Stimulated activated naive CD8-positive, alpha-beta T cell treated with anti-CD3 and anti-CD28 coated beads, Interleukin-15, Interleukin-2, amounts not matched to agents 100 ng/mL and 50 ng/mL, for 24 hours (primary cell): ENCODE measurements around the gene FJX1.
"Not testable (repeated sequence)": the region's sequence is repeated elsewhere in the genome, so short reads cannot be mapped to it uniquely, and the experiment has no call there.

Experiments
- H3K27ac Mint-ChIP-seq: one replicate; pipeline ENCODE4 v1.8.0; 2021; ENCODE audit warnings: mild to moderate bottlenecking, mixed read lengths
- H3K27me3 Mint-ChIP-seq: one replicate; pipeline ENCODE4 v1.8.0; 2021; ENCODE audit warnings: mixed read lengths
- H3K36me3 Mint-ChIP-seq: one replicate; pipeline ENCODE4 v1.8.0; 2021; ENCODE audit warnings: low read depth, mixed read lengths
- H3K4me1 Mint-ChIP-seq: one replicate; pipeline ENCODE4 v1.8.0; 2021; ENCODE audit warnings: low read depth, mixed read lengths
- H3K4me3 Mint-ChIP-seq: one replicate; pipeline ENCODE4 v1.8.0; 2021; ENCODE audit warnings: mild to moderate bottlenecking, mixed read lengths
- H3K9me3 Mint-ChIP-seq: one replicate; pipeline ENCODE4 v1.8.0; 2021; ENCODE audit warnings: mixed read lengths

FJX1 gene

GRCh38 chr11:35635933-35636332 lies 17.7 kb downstream of the FJX1 start:
- Mint-ChIP-seq H3K27me3 (peaks cover 59% of the 10 kb centered on the region), H3K9me3 (no peaks in the 10 kb centered on the region), H3K27ac (no peak overlapping the region), H3K36me3 (no peaks in the 10 kb centered on the region), H3K4me1 (no peaks in the 10 kb centered on the region), H3K4me3 (no peak overlapping the region)

DNA sequence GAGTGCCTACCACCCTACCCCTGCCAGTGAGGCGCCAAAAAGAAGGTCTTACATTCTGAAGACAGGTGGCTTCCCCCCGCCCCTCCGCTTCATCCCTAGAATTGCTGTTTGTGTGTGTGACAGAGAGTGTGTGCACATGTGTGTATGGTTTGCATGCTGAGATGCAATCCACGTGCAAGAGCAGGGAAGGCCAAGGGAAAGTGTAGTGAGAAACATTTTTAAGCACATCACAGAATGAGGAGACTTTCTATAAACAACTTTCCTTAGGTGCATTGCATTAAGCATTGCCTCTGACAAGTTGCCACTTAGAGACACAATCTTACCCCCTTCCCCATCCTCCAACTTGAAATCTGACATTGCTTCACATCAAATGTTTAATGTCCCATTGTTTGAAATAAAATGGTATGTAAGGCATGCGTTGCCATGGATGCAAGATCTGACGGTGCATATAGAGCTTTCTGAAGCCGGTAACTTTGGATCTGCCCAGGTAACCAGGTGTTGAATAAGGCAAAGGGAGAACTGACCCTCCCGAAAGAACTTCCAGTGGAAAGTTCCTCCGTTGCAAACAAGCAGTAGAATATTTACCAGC lies 21.4 kb downstream of the FJX1 start:
- Mint-ChIP-seq H3K9me3 (no peaks in the 10 kb centered on the region), H3K36me3 (no peaks in the 10 kb centered on the region), H3K27me3 (peaks cover 62% of the 10 kb centered on the region), H3K4me3 (no peak overlapping the region), H3K4me1 (no peaks in the 10 kb centered on the region), H3K27ac (no peak overlapping the region)

- H3K9me3 Mint-ChIP-seq: no peaks in the 10 kb centered on the region
- H3K27me3 Mint-ChIP-seq: peaks cover 62% of the 10 kb centered on the region
- no peaks in the 10 kb centered on the region for H3K4me1 Mint-ChIP-seq
- H3K4me3 Mint-ChIP-seq: no peak overlapping the region
- no peak overlapping the region for H3K27ac Mint-ChIP-seq
- no peaks in the 10 kb centered on the region for H3K36me3 Mint-ChIP-seq
Measured at GRCh38 chr11:35641171-35641897, 23.1 kb downstream of the FJX1 start.

DNA sequence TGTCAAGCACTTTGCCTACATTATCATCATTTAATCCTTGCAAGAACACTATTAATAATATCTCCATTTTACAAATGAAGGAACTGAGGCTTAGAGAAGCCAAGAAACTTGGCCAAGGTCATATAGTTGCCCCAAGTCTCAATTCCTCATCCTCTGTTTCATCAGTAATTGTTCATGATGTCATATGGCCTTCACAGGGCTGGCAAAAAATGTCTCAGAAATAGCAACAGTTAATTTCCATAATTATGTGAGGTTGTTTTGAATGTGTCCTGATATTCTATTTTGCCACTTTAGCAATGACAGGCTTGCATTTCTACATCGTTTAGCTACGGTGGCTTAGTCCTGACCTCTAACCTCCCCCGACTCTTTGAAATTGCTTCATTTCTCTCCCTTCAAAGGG lies 23.7 kb downstream of the FJX1 start:
- no peak overlapping the region for H3K27ac Mint-ChIP-seq
- no peaks in the 10 kb centered on the region for H3K9me3 Mint-ChIP-seq
- no peaks in the 10 kb centered on the region for H3K4me1 Mint-ChIP-seq
- peaks cover 62% of the 10 kb centered on the region for H3K27me3 Mint-ChIP-seq
- H3K36me3 Mint-ChIP-seq: no peaks in the 10 kb centered on the region
- no peak overlapping the region for H3K4me3 Mint-ChIP-seq

DNA sequence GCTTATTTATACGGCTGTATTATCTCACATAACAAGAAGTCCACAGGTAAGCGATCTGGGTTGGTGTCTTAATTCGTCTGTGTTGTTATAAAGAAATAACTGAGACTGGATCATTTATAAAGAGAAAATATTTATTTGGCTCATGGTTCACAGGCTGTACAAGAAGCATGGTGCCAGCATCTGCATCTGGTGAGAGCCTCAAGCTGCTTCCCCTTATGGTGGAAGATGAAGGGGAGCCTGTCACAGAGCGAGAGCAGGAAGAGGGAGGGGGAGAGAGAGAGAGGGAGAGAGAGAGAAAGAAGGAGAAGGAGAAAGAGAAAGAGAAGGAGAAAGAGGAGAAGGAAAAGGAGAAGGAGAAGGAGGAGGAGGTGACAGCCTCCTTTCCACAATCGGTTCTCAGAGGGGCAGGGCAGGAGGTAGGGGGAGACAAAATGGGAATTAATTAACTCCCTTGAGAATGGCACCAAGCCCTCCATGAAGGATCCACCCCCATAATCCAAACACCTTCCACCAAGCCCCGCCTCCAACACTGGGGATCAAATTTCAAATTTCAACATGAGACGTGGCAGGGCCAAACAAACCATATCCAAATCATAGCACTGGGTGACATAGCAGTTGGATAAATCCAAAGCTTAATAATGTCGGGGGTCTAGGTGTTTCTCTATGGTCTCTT lies 29.3 kb downstream of the FJX1 start:
- Mint-ChIP-seq H3K4me1 (peaks cover 10% of the 10 kb centered on the region), H3K36me3 (no peaks in the 10 kb centered on the region), H3K27me3 (peaks cover 66% of the 10 kb centered on the region), H3K9me3 (no peaks in the 10 kb centered on the region), H3K4me3 (no peak overlapping the region), H3K27ac (no peak overlapping the region)

- peaks cover 10% of the 10 kb centered on the region for H3K4me1 Mint-ChIP-seq
- no peaks in the 10 kb centered on the region for H3K36me3 Mint-ChIP-seq
- peaks cover 73% of the 10 kb centered on the region for H3K27me3 Mint-ChIP-seq
- no peak overlapping the region for H3K27ac Mint-ChIP-seq
- H3K9me3 Mint-ChIP-seq: no peaks in the 10 kb centered on the region
- no peak overlapping the region for H3K4me3 Mint-ChIP-seq
Measured at GRCh38 chr11:35650006-35650405, 31.7 kb downstream of the FJX1 start.

DNA sequence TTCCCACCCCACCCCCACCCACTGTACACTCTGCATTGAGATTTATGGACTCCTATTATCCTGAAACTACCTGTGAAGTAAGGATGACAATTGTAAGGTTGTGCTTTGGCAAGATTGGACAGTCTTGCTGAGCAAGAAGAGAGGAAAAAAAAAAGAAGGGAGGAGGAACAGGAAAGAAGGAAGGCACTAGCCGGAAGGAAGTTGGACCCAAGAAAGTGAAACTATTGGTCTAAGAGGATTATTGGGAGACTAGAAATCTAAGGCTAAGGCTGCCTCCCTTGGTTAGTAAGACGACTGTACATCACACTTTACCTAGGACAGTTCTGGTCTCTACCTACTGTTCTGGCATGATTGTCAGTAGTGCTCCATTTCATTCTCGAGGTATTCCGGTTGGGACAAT lies 32.2 kb downstream of the FJX1 start:
- peaks cover 10% of the 10 kb centered on the region for H3K4me1 Mint-ChIP-seq
- H3K9me3 Mint-ChIP-seq: no peaks in the 10 kb centered on the region
- peaks cover 75% of the 10 kb centered on the region for H3K27me3 Mint-ChIP-seq
- H3K27ac Mint-ChIP-seq: peak overlapping the region; percentile 57
- no peaks in the 10 kb centered on the region for H3K36me3 Mint-ChIP-seq
- no peak overlapping the region for H3K4me3 Mint-ChIP-seq

- Mint-ChIP-seq H3K4me1 (peaks cover 10% of the 10 kb centered on the region), H3K27me3 (peaks cover 71% of the 10 kb centered on the region), H3K36me3 (no peaks in the 10 kb centered on the region), H3K27ac (no peak overlapping the region), H3K9me3 (no peaks in the 10 kb centered on the region), H3K4me3 (no peak overlapping the region)
Measured at GRCh38 chr11:35651263-35651662, 33.0 kb downstream of the FJX1 start.

DNA sequence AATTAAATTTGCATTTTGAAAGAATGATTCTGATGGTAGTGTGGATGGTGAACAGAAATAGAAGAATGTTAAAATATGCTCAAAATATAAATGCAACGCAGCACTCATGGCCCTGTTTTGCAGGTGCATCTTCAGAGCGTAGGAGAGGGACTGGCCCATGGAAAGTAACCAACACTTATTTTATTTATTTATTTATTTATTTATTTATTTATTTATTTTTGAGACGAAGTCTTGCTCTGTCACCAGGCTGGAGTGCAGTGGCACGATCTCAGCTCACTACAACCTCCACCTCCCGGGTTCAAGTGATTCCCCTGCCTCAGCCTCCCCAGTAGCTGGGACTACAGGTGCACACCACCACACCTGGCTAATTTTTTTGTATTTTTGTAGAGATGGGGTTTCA lies 34.5 kb downstream of the FJX1 start:
- H3K9me3 Mint-ChIP-seq, H3K27ac Mint-ChIP-seq, H3K36me3 Mint-ChIP-seq, H3K4me1 Mint-ChIP-seq, H3K4me3 Mint-ChIP-seq: not testable (repeated sequence)
- peaks cover 70% of the 10 kb centered on the region for H3K27me3 Mint-ChIP-seq

DNA sequence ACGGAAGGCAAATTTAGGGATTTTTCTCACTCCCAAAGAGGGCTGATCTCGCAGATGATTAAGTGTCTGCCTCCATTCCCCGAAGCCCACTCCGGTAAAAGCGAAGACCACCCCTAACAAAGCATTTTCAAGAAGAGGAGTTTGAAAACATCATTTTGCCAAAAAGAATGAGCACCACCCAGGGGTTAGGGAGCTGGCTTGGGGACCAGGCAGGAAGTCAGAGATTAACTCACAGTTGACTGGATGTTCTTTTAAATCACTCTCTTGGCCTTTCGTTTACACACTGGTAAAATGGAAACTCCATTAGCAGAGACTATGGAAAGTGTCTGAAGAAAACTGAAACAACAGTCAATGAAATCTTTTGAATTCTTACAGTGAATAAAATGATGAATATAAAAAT lies 36.5 kb downstream of the FJX1 start:
- H3K4me1 Mint-ChIP-seq: peaks cover 10% of the 10 kb centered on the region
- H3K4me3 Mint-ChIP-seq: no peak overlapping the region
- no peaks in the 10 kb centered on the region for H3K9me3 Mint-ChIP-seq
- no peak overlapping the region for H3K27ac Mint-ChIP-seq
- no peaks in the 10 kb centered on the region for H3K36me3 Mint-ChIP-seq
- peaks cover 65% of the 10 kb centered on the region for H3K27me3 Mint-ChIP-seq

DNA sequence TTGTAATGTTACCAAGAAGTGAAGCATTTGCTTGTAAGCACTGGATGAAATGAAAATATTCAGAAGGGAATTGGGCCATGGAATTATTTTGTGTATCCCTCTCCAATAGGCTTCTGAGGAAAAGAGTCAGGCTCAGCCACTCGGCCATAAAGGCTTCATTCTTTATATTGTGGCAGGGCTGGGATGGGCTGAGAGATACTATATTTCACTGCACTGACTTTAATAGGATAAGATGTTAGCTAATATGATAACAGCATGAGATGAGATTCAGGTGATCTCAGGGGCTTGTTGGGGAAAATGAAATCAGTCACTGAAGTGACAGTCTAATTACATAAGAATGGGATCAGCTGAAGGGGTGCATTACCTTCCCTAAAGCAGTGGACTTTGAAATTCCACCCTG lies 37.0 kb downstream of the FJX1 start:
- H3K4me3 Mint-ChIP-seq: no peak overlapping the region
- no peaks in the 10 kb centered on the region for H3K36me3 Mint-ChIP-seq
- H3K27ac Mint-ChIP-seq: no peak overlapping the region
- peaks cover 65% of the 10 kb centered on the region for H3K27me3 Mint-ChIP-seq
- no peaks in the 10 kb centered on the region for H3K9me3 Mint-ChIP-seq
- peaks cover 4% of the 10 kb centered on the region for H3K4me1 Mint-ChIP-seq

DNA sequence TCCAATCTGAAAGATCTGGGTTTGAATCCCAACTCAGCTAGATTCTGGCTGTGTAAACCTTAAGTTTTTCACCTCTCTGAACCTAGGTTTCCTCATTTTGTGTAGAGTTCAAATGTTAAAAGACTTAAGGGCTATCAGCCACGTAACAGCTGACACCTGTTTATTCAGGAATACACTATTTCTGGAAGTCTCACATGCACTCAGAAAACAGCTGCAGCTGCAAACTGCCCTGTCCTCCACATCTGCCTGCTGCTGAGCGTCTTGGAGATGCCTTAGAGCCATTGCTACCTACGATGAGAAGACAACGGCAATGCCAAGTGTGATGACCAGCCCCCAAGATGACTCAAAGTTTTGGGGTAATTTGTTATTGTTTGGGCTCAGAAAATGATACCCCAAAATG lies 37.6 kb downstream of the FJX1 start:
- H3K9me3 Mint-ChIP-seq: no peaks in the 10 kb centered on the region
- no peaks in the 10 kb centered on the region for H3K4me1 Mint-ChIP-seq
- H3K27ac Mint-ChIP-seq: no peak overlapping the region
- peaks cover 59% of the 10 kb centered on the region for H3K27me3 Mint-ChIP-seq
- H3K36me3 Mint-ChIP-seq: no peaks in the 10 kb centered on the region
- no peak overlapping the region for H3K4me3 Mint-ChIP-seq

DNA sequence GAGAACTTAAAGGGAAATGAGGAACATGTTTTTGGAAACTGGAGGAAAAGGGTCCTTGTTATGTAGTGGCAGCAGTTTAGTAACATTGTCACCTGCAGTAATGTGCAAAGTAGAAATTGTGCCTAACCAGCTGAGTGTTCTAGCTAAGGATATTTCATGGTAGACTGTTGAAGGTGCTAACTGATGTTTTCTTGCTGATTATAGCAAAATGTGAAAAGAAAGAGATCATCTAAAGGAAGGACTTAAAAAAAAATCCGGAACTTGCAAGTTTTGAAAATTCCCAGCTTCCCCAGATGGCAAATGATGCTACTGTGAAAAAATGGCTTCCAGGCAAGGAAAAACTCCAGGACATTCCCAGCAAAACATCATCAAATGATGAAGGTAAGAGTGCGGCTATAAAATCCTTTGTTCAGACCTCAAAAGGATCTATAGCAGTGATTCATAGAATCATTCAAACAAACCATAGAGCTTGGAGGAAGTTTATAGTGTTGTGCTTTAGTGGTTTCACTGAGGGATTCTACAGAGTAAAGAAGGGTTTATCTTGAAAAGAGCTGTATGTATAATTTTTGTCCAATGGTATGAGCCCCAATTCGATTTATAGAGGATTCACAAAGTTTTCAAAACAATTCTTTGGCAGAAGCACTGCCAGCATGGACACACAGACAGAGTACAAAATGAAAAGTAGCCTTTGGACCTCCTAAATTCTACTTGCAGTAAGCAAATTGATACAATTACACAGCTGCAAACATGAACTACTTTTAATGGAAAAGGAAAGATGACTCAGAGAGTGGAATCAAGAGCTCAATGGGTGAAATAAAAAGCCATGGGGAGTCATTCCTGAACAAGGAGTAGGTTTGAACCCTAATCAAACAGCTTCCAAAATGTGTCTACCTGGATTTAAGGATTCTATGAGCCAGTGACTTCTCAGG lies 40.0 kb downstream of the FJX1 start:
- peaks cover 18% of the 10 kb centered on the region for H3K4me1 Mint-ChIP-seq
- H3K27me3 Mint-ChIP-seq: peaks cover 43% of the 10 kb centered on the region
- no peak overlapping the region for H3K27ac Mint-ChIP-seq
- no peak overlapping the region for H3K4me3 Mint-ChIP-seq
- H3K9me3 Mint-ChIP-seq: peaks cover 3% of the 10 kb centered on the region
- H3K36me3 Mint-ChIP-seq: peaks cover 4% of the 10 kb centered on the region

DNA sequence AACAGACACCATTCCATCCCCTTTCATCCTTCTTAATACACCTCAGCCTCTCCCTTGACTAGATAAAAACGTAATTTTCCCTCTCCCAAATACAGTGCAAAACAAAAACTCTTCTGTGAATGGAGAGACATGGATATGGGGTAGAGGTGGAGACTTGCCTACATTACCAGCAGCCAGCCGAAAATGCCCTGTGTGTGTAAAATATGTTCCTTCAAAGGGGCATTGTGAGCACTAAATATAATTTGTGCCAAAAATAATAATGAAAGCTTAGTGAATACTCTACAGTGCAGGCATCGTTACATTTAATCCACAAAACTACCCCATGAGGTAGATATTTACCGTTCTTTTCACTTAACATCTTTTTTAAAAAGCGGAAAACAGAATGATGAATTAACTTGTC lies 43.3 kb downstream of the FJX1 start:
- no peak overlapping the region for H3K27ac Mint-ChIP-seq
- peaks cover 17% of the 10 kb centered on the region for H3K27me3 Mint-ChIP-seq
- H3K36me3 Mint-ChIP-seq: peaks cover 32% of the 10 kb centered on the region
- H3K9me3 Mint-ChIP-seq: peaks cover 26% of the 10 kb centered on the region
- H3K4me1 Mint-ChIP-seq: peaks cover 46% of the 10 kb centered on the region
- H3K4me3 Mint-ChIP-seq: peak overlapping the region; percentile 91
